Stomach (tissue), 9 donors: ENCODE measurements around the gene RALA. TPM values are rescaled to one million over a fixed set of nuclear protein-coding genes. Genes with fewer than 3 reads are reported as not detected.

Source experiments
- DNase-seq, 2 donors: peaks; one replicate each; pipeline versions ENCODE4 v3.0.0 to v3.0.0-alpha.2; 2013 to 2019
- H3K27ac ChIP-seq, 5 donors: fragments of 200-600 bp in 4 of 5; sonication (generic) in 4 of 5; one replicate each; pipeline ENCODE4 v1.5.1; 2013 to 2019; ENCODE audit warnings: mild to moderate bottlenecking in 1 of 5, moderate library complexity in 1 of 5
- H3K27me3 ChIP-seq, 3 donors: fragments of 200-600 bp; sonication (generic); one replicate each; pipeline ENCODE4 v1.5.1; 2017 to 2019; ENCODE audit warnings: mixed run types in 1 of 3
- H3K36me3 ChIP-seq, 4 donors: fragments of 200-600 bp; sonication (generic); 1 replicate in 3 of 4; 2 replicates in 1 of 4; pipeline ENCODE4 v1.5.1; 2016 to 2019
- H3K4me1 ChIP-seq, 4 donors: fragments of 200-600 bp; sonication (generic); one replicate each; pipeline ENCODE4 v1.5.1; 2016 to 2019
- H3K4me3 ChIP-seq, 4 donors: fragments of 200-600 bp; sonication (generic) in 3 of 4; one replicate each; pipeline ENCODE4 v1.5.1; 2016 to 2019; ENCODE audit warnings: mild to moderate bottlenecking in 1 of 4
- H3K9me3 ChIP-seq, 4 donors: fragments of 200-600 bp; sonication (generic); one replicate each; pipeline ENCODE4 v1.5.1; 2016 to 2019
- CTCF ChIP-seq, 7 experiments: fragments of 450-650 bp in 4 of 7; fragments of 200-600 bp in 3 of 7; sonication (generic) in 3 of 7; IDR thresholded peaks; one replicate each; pipeline ENCODE4 v1.5.1; 2016 to 2019; ENCODE audit warnings: antibody characterized with exemption in 7 of 7, control low read depth in 2 of 7, mild to moderate bottlenecking in 1 of 7
- EP300 ChIP-seq: sonication (generic); formaldehyde crosslinking; IDR thresholded peaks from one replicate; pipeline ENCODE4 v1.6.1; 2017; ENCODE audit warnings: antibody characterized with exemption
- POLR2A ChIP-seq, 4 donors: fragments of 450-650 bp; IDR thresholded peaks; one replicate each; pipeline ENCODE4 v1.6.1; 2016; ENCODE audit warnings: antibody characterized with exemption in 4 of 4, control low read depth in 2 of 4, mild to moderate bottlenecking in 1 of 4, moderate library complexity in 1 of 4
- POLR2AphosphoS5 ChIP-seq, 3 donors: sonication (generic); formaldehyde crosslinking; IDR thresholded peaks; one replicate each; pipeline ENCODE4 v1.6.1; 2016; ENCODE audit warnings: antibody characterized with exemption in 3 of 3
- WGBS, 5 donors: extraction: QIAGEN DNeasy Blood & Tissue Kit in 3 of 5; methylation state at CpG; one replicate each; pipeline versions ENCODE4 v1.1.5 to v1.1.7; 2013 to 2018; 5-methylcytosine and 5-hydroxymethylcytosine counted together
- intact Hi-C: fragments of 100-400 bp; cut with DNase I; formaldehyde crosslinking; loops from one replicate; pipeline ENCODE4 v1.15.1; 2023; ENCODE audit warnings: low total_unique reads
- polyA plus RNA-seq, 3 donors: library from polyadenylated mRNA; stranded (reverse); fragments of 200-250 nt; gene quantifications; one replicate each; pipeline ENCODE4 v1.2.3, GENCODE V29; 2013
- total RNA-seq, 5 donors: library from RNA; depleted of rRNA; stranded (reverse); fragments of >200 nt; gene quantifications; one replicate each; pipeline versions ENCODE4 v1.1.0 to v1.2.3, GENCODE V29; 2014 to 2016
- donor health status: healthy with polysubstance abuse.
- donor health status: Bipolar disorder and iron deficiency.
- donor health status: healthy.

The RALA gene
- total and polyA plus RNA-seq, 8 donors, result 10.6 to 57.0 (median 31.6) TPM

GRCh38 chr7:39709029-39709428, 85.7 kb downstream of the RALA start:
- WGBS, 5 donors, result 93 to 100% (median 97%) methylated on average over 5 of the region's 5 CpGs
- H3K4me1 ChIP-seq, result peaks cover 0 to 12% (median 5%) of the 10 kb centered on the region in 4 donors
- H3K27ac ChIP-seq, result no peak overlapping the region
- no peak for TF ChIP-seq CTCF (IDR thresholded peaks at IDR 0.05)
- no peak for TF ChIP-seq POLR2AphosphoS5 (IDR thresholded peaks at IDR 0.05)
- TF ChIP-seq POLR2A (IDR thresholded peaks at IDR 0.05), result no peak
- TF ChIP-seq EP300, result no peak
- intact Hi-C loops, result no loop called here
- no peak overlapping the region for H3K4me3 ChIP-seq
- H3K27me3 ChIP-seq, result no peaks in the 10 kb centered on the region
- no peak for DNase-seq
- H3K9me3 ChIP-seq, result peaks cover 3 to 7% (median 7%) of the 10 kb centered on the region in 4 donors
- peaks cover 0 to 31% (median 16%) of the 10 kb centered on the region in 4 donors for H3K36me3 ChIP-seq

GRCh38 chr7:39709768-39710311, 86.5 kb downstream of the RALA start:
- DNase-seq, result peak in 1 of 2 donors; percentile 95
- intact Hi-C loops, result no loop called here
- TF ChIP-seq EP300 (no peak), POLR2AphosphoS5 (IDR thresholded peaks at IDR 0.05) (no peak), CTCF (IDR thresholded peaks at IDR 0.05) (no peak), POLR2A (IDR thresholded peaks at IDR 0.05) (no peak)
- H3K4me1 ChIP-seq, result peaks cover 0 to 12% (median 5%) of the 10 kb centered on the region in 4 donors
- H3K4me3 ChIP-seq, result no peak overlapping the region
- H3K9me3 ChIP-seq, result peaks cover 5 to 15% (median 15%) of the 10 kb centered on the region in 4 donors
- H3K36me3 ChIP-seq, result peaks cover 0 to 24% (median 13%) of the 10 kb centered on the region in 4 donors
- 13 to 34% (median 30%) methylated on average over 3 of the region's 3 CpGs for WGBS, 5 donors
- H3K27ac ChIP-seq, result no peak overlapping the region
- no peaks in the 10 kb centered on the region for H3K27me3 ChIP-seq

GRCh38 chr7:39712751-39713150, 89.4 kb downstream of the RALA start:
- Histone ChIP-seq H3K36me3 (peaks cover 0 to 2% (median under 1%) of the 10 kb centered on the region in 4 donors), H3K27ac (no peak overlapping the region), H3K4me1 (peaks cover 0 to 12% (median 5%) of the 10 kb centered on the region in 4 donors), H3K27me3 (no peaks in the 10 kb centered on the region), H3K4me3 (no peak overlapping the region), H3K9me3 (peaks cover 5 to 27% (median 20%) of the 10 kb centered on the region in 4 donors)
- DNase-seq, result no peak
- TF ChIP-seq POLR2A (IDR thresholded peaks at IDR 0.05) (no peak), CTCF (IDR thresholded peaks at IDR 0.05) (no peak), EP300 (no peak)
- 70 to 83% (median 76%) methylated on average over 1 of the region's 1 CpG for WGBS, 5 donors
- intact Hi-C loops, result no loop called here

GRCh38 chr7:39714447-39715091, 91.2 kb downstream of the RALA start:
- TF ChIP-seq POLR2A (IDR thresholded peaks at IDR 0.05) (no peak), EP300 (no peak), CTCF (IDR thresholded peaks at IDR 0.05) (no peak), POLR2AphosphoS5 (IDR thresholded peaks at IDR 0.05) (no peak)
- no peak for DNase-seq
- 89 to 100% (median 95%) methylated on average over 1 of the region's 1 CpG for WGBS, 5 donors
- peaks cover 0 to 9% (median 4%) of the 10 kb centered on the region in 4 donors for H3K4me1 ChIP-seq
- H3K36me3 ChIP-seq, result no peaks in the 10 kb centered on the region
- H3K9me3 ChIP-seq, result peaks cover 5 to 27% (median 20%) of the 10 kb centered on the region in 4 donors
- intact Hi-C loops, result no loop called here
- H3K27ac ChIP-seq, result no peak overlapping the region
- no peaks in the 10 kb centered on the region for H3K27me3 ChIP-seq
- no peak overlapping the region for H3K4me3 ChIP-seq
